ENCODE data around the gene ACSM2B. TPM values are rescaled to one million over a fixed set of nuclear protein-coding genes. Genes with fewer than 3 reads are reported as not detected.
"Not testable (repeated sequence)": the region's sequence is repeated elsewhere in the genome, so short reads cannot be mapped to it uniquely, and the experiment has no call there.

Gene ACSM2B
- total and polyA plus RNA-seq, 2 donors (not counting 3 experiments of a cell fraction or from before 2014, with no cell fraction given), result 0.07 TPM; not detected in 1

- H2AFZ ChIP-seq (ENCODE audit: low read depth, low read length); H3K4me3 ChIP-seq (replicated peaks in 1 of 3; ENCODE audit: insufficient read depth in 1 of 3, low read depth in 1 of 3, low read length in 3 of 3); BruUV-seq (replicated peaks); DNase-seq (ENCODE audit: low read depth, low spot score); H3K4me2 ChIP-seq (ENCODE audit: insufficient read depth, low read length); H3K79me2 ChIP-seq (ENCODE audit: control insufficient read depth, insufficient read depth, low read length); POLR2A ChIA-PET; H3K27me3 ChIP-seq (ENCODE audit: control insufficient read depth in 2 of 2, insufficient read depth in 2 of 2, low read length in 2 of 2); intact Hi-C loops (cut with micrococcal nuclease); H3K9me3 ChIP-seq (replicated peaks; ENCODE audit: control insufficient read depth, insufficient read depth, low read length); FAIRE-seq; H3K9me1 ChIP-seq (replicated peaks; ENCODE audit: control insufficient read depth, extremely low read depth, insufficient read depth, low read length); H3K4me1 ChIP-seq (ENCODE audit: control insufficient read depth, extremely low read depth, insufficient read depth, low read length); H3K27ac ChIP-seq (ENCODE audit: insufficient read depth, low read depth, low read length); dilution Hi-C loops (cut with MboI; ENCODE audit: extremely low pct_ligation_motif_present, low sequenced_read_pairs); CTCF ChIA-PET; H3K9ac ChIP-seq (replicated peaks; ENCODE audit: extremely low read depth, insufficient read depth, low read length); H4K20me1 ChIP-seq (replicated peaks; ENCODE audit: control insufficient read depth, extremely low read depth, insufficient read depth, low read length); H3K36me3 ChIP-seq (ENCODE audit: control insufficient read depth in 2 of 2, extremely low read depth in 1 of 2, insufficient read depth in 2 of 2, low read length in 2 of 2): not testable (repeated sequence)
Observed at GRCh38 chr16:20565334-20565733, 10.8 kb downstream of the ACSM2B start.

GRCh38 chr16:20564218-20564617 lies 11.9 kb downstream of the ACSM2B start:
- H3K27ac ChIP-seq (ENCODE audit: insufficient read depth, low read depth, low read length); H2AFZ ChIP-seq (ENCODE audit: low read depth, low read length); CTCF ChIA-PET; H3K4me3 ChIP-seq (replicated peaks in 1 of 3; ENCODE audit: insufficient read depth in 1 of 3, low read depth in 1 of 3, low read length in 3 of 3); intact Hi-C loops (cut with micrococcal nuclease); DNase-seq (ENCODE audit: low read depth, low spot score); H3K9ac ChIP-seq (replicated peaks; ENCODE audit: extremely low read depth, insufficient read depth, low read length); H3K4me2 ChIP-seq (ENCODE audit: insufficient read depth, low read length); POLR2A ChIA-PET; H3K27me3 ChIP-seq (ENCODE audit: control insufficient read depth in 2 of 2, insufficient read depth in 2 of 2, low read length in 2 of 2); H4K20me1 ChIP-seq (replicated peaks; ENCODE audit: control insufficient read depth, extremely low read depth, insufficient read depth, low read length); dilution Hi-C loops (cut with MboI; ENCODE audit: extremely low pct_ligation_motif_present, low sequenced_read_pairs); H3K79me2 ChIP-seq (ENCODE audit: control insufficient read depth, insufficient read depth, low read length); H3K9me3 ChIP-seq (replicated peaks; ENCODE audit: control insufficient read depth, insufficient read depth, low read length); BruUV-seq (replicated peaks); H3K4me1 ChIP-seq (ENCODE audit: control insufficient read depth, extremely low read depth, insufficient read depth, low read length); H3K36me3 ChIP-seq (ENCODE audit: control insufficient read depth in 2 of 2, extremely low read depth in 1 of 2, insufficient read depth in 2 of 2, low read length in 2 of 2); FAIRE-seq; H3K9me1 ChIP-seq (replicated peaks; ENCODE audit: control insufficient read depth, extremely low read depth, insufficient read depth, low read length): not testable (repeated sequence)

GRCh38 chr16:20555628-20556027 lies 20.5 kb downstream of the ACSM2B start:
- H3K36me3 ChIP-seq (ENCODE audit: control insufficient read depth in 2 of 2, extremely low read depth in 1 of 2, insufficient read depth in 2 of 2, low read length in 2 of 2); BruUV-seq (replicated peaks); DNase-seq (ENCODE audit: low read depth, low spot score); H2AFZ ChIP-seq (ENCODE audit: low read depth, low read length); H4K20me1 ChIP-seq (replicated peaks; ENCODE audit: control insufficient read depth, extremely low read depth, insufficient read depth, low read length); H3K9ac ChIP-seq (replicated peaks; ENCODE audit: extremely low read depth, insufficient read depth, low read length); H3K4me1 ChIP-seq (ENCODE audit: control insufficient read depth, extremely low read depth, insufficient read depth, low read length); POLR2A ChIA-PET; H3K27ac ChIP-seq (ENCODE audit: insufficient read depth, low read depth, low read length); intact Hi-C loops (cut with micrococcal nuclease); H3K4me2 ChIP-seq (ENCODE audit: insufficient read depth, low read length); CTCF ChIA-PET; H3K27me3 ChIP-seq (ENCODE audit: control insufficient read depth in 2 of 2, insufficient read depth in 2 of 2, low read length in 2 of 2); dilution Hi-C loops (cut with MboI; ENCODE audit: extremely low pct_ligation_motif_present, low sequenced_read_pairs); H3K4me3 ChIP-seq (replicated peaks in 1 of 3; ENCODE audit: insufficient read depth in 1 of 3, low read depth in 1 of 3, low read length in 3 of 3); H3K79me2 ChIP-seq (ENCODE audit: control insufficient read depth, insufficient read depth, low read length); H3K9me1 ChIP-seq (replicated peaks; ENCODE audit: control insufficient read depth, extremely low read depth, insufficient read depth, low read length); H3K9me3 ChIP-seq (replicated peaks; ENCODE audit: control insufficient read depth, insufficient read depth, low read length): not testable (repeated sequence)
- FAIRE-seq, result peak; percentile 12

GRCh38 chr16:20554689-20555088 lies 21.5 kb downstream of the ACSM2B start:
- H3K4me2 ChIP-seq (ENCODE audit: insufficient read depth, low read length); BruUV-seq (replicated peaks); dilution Hi-C loops (cut with MboI; ENCODE audit: extremely low pct_ligation_motif_present, low sequenced_read_pairs); H3K9me3 ChIP-seq (replicated peaks; ENCODE audit: control insufficient read depth, insufficient read depth, low read length); H3K27ac ChIP-seq (ENCODE audit: insufficient read depth, low read depth, low read length); H3K4me1 ChIP-seq (ENCODE audit: control insufficient read depth, extremely low read depth, insufficient read depth, low read length); intact Hi-C loops (cut with micrococcal nuclease); DNase-seq (ENCODE audit: low read depth, low spot score); CTCF ChIA-PET; H3K79me2 ChIP-seq (ENCODE audit: control insufficient read depth, insufficient read depth, low read length); POLR2A ChIA-PET; H3K4me3 ChIP-seq (replicated peaks in 1 of 3; ENCODE audit: insufficient read depth in 1 of 3, low read depth in 1 of 3, low read length in 3 of 3); H3K36me3 ChIP-seq (ENCODE audit: control insufficient read depth in 2 of 2, extremely low read depth in 1 of 2, insufficient read depth in 2 of 2, low read length in 2 of 2); H3K9me1 ChIP-seq (replicated peaks; ENCODE audit: control insufficient read depth, extremely low read depth, insufficient read depth, low read length); H4K20me1 ChIP-seq (replicated peaks; ENCODE audit: control insufficient read depth, extremely low read depth, insufficient read depth, low read length); H2AFZ ChIP-seq (ENCODE audit: low read depth, low read length); FAIRE-seq; H3K27me3 ChIP-seq (ENCODE audit: control insufficient read depth in 2 of 2, insufficient read depth in 2 of 2, low read length in 2 of 2); H3K9ac ChIP-seq (replicated peaks; ENCODE audit: extremely low read depth, insufficient read depth, low read length): not testable (repeated sequence)
